ENCODE data around the gene RPL27A. TPM values are rescaled to one million over a fixed set of nuclear protein-coding genes. Genes with fewer than 3 reads are reported as not detected.

RPL27A gene
- total RNA-seq, 2 experiments from 2014 or later = 716 to 768 TPM

- ATAC-seq (no peak), DNase-seq (no peak)
- CTCF ChIA-PET = no interaction called here
- POLR2A ChIA-PET = no interaction called here
- no peaks in the 10 kb centered on the region for H3K36me3 Mint-ChIP-seq (ENCODE audit: low read depth)
- no peak overlapping the region for H3K4me3 Mint-ChIP-seq
- no peaks in the 10 kb centered on the region for H3K27me3 Mint-ChIP-seq (ENCODE audit: low read depth)
- no peaks in the 10 kb centered on the region for H3K9me3 Mint-ChIP-seq (ENCODE audit: insufficient read depth)
- H3K4me1 Mint-ChIP-seq (ENCODE audit: low read depth) = peaks cover 4% of the 10 kb centered on the region
- H3K27ac Mint-ChIP-seq = no peak overlapping the region
Measured at GRCh38 chr11:8705146-8705545, 22.6 kb downstream of the RPL27A start.

DNA sequence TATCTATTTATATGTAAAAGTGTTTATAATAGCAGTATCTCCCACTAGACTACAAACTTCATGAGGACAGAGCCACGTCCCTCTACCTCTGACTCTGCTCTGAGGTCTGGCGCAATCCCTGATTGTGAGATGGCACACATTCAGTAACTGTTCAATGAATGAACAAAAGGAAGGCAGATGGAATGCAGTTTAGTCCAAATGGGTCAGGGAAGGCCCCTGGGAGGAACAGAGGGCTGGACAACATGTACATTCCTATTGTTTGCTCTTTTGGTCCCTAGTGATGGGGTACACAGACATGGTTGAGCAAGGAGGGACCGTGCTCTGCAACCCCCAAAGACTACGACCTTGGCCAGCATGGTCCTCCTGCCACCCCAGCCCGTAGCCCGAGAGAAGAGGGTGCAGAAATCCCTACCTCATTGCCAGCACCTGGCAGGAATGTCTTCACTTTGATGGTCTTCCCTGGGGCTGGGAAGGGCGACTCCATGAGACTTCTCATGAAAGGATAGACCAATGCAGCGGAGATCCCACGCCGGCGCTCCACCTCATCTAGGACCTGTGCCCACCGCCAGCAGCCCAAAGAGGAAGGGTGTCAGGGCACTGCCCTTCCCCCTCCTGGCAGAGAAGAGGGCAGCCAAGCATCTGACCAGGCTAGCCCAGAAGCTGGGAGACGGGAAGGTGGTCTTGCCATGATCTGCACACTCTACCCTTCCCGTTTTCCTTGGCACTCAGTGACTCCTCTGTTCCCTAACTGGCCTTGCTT is 24.3 kb downstream of the RPL27A start:
- H3K4me1 Mint-ChIP-seq (ENCODE audit: low read depth) = peaks cover 4% of the 10 kb centered on the region
- H3K27me3 Mint-ChIP-seq (ENCODE audit: low read depth) = no peaks in the 10 kb centered on the region
- ATAC-seq = no peak
- H3K9me3 Mint-ChIP-seq (ENCODE audit: insufficient read depth) = no peaks in the 10 kb centered on the region
- ChIA-PET POLR2A (no interaction called here), CTCF (no interaction called here)
- no peak for DNase-seq
- no peaks in the 10 kb centered on the region for H3K36me3 Mint-ChIP-seq (ENCODE audit: low read depth)
- no peak overlapping the region for H3K27ac Mint-ChIP-seq
- H3K4me3 Mint-ChIP-seq = no peak overlapping the region

GRCh38 chr11:8707541-8708191 is 25.1 kb downstream of the RPL27A start:
- no peaks in the 10 kb centered on the region for H3K36me3 Mint-ChIP-seq (ENCODE audit: low read depth)
- ChIA-PET POLR2A (no interaction called here), CTCF (no interaction called here)
- H3K27me3 Mint-ChIP-seq (ENCODE audit: low read depth) = no peaks in the 10 kb centered on the region
- H3K4me3 Mint-ChIP-seq = no peak overlapping the region
- H3K9me3 Mint-ChIP-seq (ENCODE audit: insufficient read depth) = no peaks in the 10 kb centered on the region
- DNase-seq (no peak), ATAC-seq (no peak)
- H3K27ac Mint-ChIP-seq = no peak overlapping the region
- H3K4me1 Mint-ChIP-seq (ENCODE audit: low read depth) = peaks cover 4% of the 10 kb centered on the region

DNA sequence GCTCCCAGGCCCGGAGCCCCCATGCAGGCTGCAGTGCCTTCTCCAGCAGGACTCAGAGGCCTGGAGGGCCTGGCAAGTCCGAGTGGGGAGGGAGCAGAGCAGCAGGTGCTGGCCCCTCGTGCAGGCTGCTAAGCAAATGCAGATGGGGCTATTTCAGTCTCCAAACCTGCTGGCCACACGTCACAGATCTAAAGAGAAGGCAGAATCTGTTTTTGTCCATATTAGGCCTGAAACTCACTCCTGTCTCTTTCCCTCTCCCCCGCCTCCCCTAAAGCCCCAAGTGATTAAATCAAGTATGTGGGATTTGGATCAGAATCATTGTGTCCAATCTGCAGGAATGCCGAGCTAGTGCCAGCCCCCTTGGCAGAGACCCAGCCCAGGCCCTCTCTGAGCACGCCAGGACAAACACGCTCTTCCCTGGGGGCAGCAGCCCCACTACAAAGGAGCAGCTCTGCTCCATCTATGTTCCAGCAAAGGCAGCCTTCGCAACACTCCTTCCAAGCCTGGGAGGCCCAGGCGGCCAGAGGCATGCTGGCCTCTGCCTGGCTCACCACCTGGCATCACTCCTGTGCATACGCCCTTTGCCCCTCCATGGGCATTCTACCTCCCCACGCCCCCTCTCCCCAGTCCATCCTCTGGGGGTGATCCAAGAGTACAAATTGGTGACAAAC is 26.5 kb downstream of the RPL27A start:
- ATAC-seq (no peak), DNase-seq (no peak)
- Mint-ChIP-seq H3K4me3 (no peak overlapping the region), H3K27ac (no peak overlapping the region), H3K9me3 (ENCODE audit: insufficient read depth) (no peaks in the 10 kb centered on the region), H3K27me3 (ENCODE audit: low read depth) (no peaks in the 10 kb centered on the region), H3K4me1 (ENCODE audit: low read depth) (peaks cover 4% of the 10 kb centered on the region), H3K36me3 (ENCODE audit: low read depth) (no peaks in the 10 kb centered on the region)
- POLR2A ChIA-PET = no interaction called here
- CTCF ChIA-PET = no interaction called here

DNA sequence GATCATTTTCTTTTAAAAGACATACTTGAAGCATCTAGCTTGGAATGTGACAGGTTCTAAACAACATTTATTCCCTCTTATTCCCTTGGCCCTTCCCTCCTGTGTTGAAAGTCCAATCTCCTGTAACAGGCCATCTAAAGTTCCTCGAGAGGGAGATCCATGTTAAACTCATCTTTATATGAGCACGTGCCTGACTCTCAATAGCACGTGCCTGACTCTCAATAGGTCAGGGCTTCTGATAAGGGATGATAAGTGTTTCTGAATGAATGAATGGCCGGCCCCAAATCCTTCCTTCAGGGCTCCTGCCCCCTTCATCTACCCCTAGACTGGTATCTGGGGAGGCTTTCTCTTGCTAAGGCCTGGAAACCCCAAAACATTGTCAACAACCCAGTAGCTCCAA is 27.2 kb downstream of the RPL27A start:
- peaks cover 4% of the 10 kb centered on the region for H3K4me1 Mint-ChIP-seq (ENCODE audit: low read depth)
- H3K36me3 Mint-ChIP-seq (ENCODE audit: low read depth) = no peaks in the 10 kb centered on the region
- no peaks in the 10 kb centered on the region for H3K27me3 Mint-ChIP-seq (ENCODE audit: low read depth)
- no peak for DNase-seq
- ChIA-PET POLR2A (no interaction called here), CTCF (no interaction called here)
- no peak overlapping the region for H3K4me3 Mint-ChIP-seq
- ATAC-seq = no peak
- no peak overlapping the region for H3K27ac Mint-ChIP-seq
- no peaks in the 10 kb centered on the region for H3K9me3 Mint-ChIP-seq (ENCODE audit: insufficient read depth)

- Mint-ChIP-seq H3K9me3 (ENCODE audit: insufficient read depth) (no peaks in the 10 kb centered on the region), H3K4me1 (ENCODE audit: low read depth) (no peaks in the 10 kb centered on the region), H3K27ac (no peak overlapping the region), H3K27me3 (ENCODE audit: low read depth) (no peaks in the 10 kb centered on the region), H3K4me3 (no peak overlapping the region), H3K36me3 (ENCODE audit: low read depth) (no peaks in the 10 kb centered on the region)
- DNase-seq (no peak), ATAC-seq (no peak)
- POLR2A ChIA-PET = no interaction called here
- CTCF ChIA-PET = no interaction called here
Measured at GRCh38 chr11:8711895-8712442, 29.4 kb downstream of the RPL27A start.

DNA sequence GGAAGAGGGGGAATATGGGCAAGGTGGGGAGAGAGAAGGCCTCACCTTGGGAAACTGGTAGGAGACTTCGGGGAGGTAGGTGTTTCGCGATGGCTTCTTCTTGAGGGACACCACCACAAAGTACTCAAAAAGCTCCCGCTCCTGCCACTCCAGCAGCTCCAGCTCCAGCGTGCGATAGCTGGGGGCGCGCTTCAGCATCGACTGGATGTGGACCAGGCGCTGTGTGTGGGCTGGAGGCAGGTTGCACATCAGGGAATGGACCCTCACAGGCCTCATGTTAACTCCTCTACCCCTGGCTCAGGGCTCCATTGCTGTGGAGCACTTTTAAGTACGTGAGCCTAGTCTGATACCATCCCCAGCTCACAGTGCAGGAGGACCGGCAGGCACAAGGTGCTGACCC is 29.9 kb downstream of the RPL27A start:
- ChIA-PET POLR2A (no interaction called here), CTCF (no interaction called here)
- Mint-ChIP-seq H3K27me3 (ENCODE audit: low read depth) (no peaks in the 10 kb centered on the region), H3K4me1 (ENCODE audit: low read depth) (peaks cover 5% of the 10 kb centered on the region), H3K36me3 (ENCODE audit: low read depth) (no peaks in the 10 kb centered on the region), H3K9me3 (ENCODE audit: insufficient read depth) (no peaks in the 10 kb centered on the region), H3K27ac (no peak overlapping the region), H3K4me3 (no peak overlapping the region)
- ATAC-seq (no peak), DNase-seq (no peak)

DNA sequence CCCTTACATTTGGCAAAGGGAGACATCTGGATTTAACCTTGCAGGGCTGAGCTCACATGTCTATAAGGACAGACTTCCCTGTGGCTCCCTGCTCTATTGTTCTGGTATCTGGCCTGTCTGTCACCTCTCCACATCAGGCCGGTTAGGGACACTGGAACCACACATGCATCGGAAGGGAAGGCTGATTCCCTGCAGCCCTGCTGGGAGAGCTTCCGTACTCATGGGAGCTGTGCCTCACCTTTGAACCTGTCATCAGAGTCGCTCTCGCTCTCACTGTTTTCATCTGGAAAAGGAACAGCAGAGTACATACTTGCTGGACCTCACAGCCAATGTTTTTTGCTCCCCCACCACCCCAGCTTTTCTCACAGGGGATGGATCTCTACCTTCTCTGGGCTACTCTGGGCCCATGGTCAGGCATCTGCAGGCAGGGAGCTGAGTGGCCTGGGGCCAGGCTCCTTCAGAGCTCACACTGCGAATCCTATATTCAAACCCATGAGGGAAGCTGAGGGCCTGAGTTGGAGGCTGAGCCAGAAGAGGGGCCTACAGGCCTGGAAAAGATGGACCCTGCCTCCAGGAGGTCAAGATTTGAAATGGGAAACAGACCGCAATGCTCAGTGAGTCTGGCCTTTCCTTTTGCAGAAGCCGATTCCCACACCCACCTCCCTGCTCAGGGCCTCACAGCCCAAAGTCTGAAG is 31.3 kb downstream of the RPL27A start:
- ChIA-PET CTCF (no interaction called here), POLR2A (no interaction called here)
- DNase-seq (no peak), ATAC-seq (no peak)
- peaks cover 7% of the 10 kb centered on the region for H3K4me1 Mint-ChIP-seq (ENCODE audit: low read depth)
- H3K9me3 Mint-ChIP-seq (ENCODE audit: insufficient read depth) = no peaks in the 10 kb centered on the region
- H3K27me3 Mint-ChIP-seq (ENCODE audit: low read depth) = no peaks in the 10 kb centered on the region
- no peaks in the 10 kb centered on the region for H3K36me3 Mint-ChIP-seq (ENCODE audit: low read depth)
- H3K4me3 Mint-ChIP-seq = no peak overlapping the region
- no peak overlapping the region for H3K27ac Mint-ChIP-seq

- H3K4me1 Mint-ChIP-seq (ENCODE audit: low read depth) = peaks cover 7% of the 10 kb centered on the region
- no peaks in the 10 kb centered on the region for H3K27me3 Mint-ChIP-seq (ENCODE audit: low read depth)
- H3K4me3 Mint-ChIP-seq = no peak overlapping the region
- no peaks in the 10 kb centered on the region for H3K9me3 Mint-ChIP-seq (ENCODE audit: insufficient read depth)
- ChIA-PET CTCF (interaction anchor here (0.7 kb wide), 1 partner anchor 97 kb away, joined by 3 read pairs; no protein-coding TSS in a partner anchor), POLR2A (no interaction called here)
- no peaks in the 10 kb centered on the region for H3K36me3 Mint-ChIP-seq (ENCODE audit: low read depth)
- ATAC-seq (no peak), DNase-seq (no peak)
- no peak overlapping the region for H3K27ac Mint-ChIP-seq
Measured at GRCh38 chr11:8714622-8715225, 32.1 kb downstream of the RPL27A start.

DNA sequence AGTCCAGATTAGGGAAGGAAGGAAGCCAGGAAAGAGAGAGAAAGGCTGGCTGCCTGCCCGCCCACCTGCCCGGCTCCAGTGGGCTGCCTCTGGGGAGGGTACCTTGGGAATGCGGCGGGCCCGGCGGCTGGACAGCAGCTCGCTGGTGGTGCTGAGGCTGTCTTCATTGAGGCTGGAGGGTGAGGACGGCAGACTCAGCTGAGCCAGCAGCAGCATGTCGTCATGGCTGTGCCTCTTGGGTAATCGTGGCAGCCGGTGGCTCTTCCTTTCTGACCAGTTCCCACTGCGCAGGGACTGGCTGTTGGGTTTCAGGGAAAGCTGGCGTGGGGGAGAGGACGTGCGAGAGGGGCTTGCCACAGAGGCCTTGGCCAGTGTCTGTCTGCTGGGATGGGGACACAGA is 32.9 kb downstream of the RPL27A start:
- Mint-ChIP-seq H3K4me3 (no peak overlapping the region), H3K36me3 (ENCODE audit: low read depth) (no peaks in the 10 kb centered on the region), H3K4me1 (ENCODE audit: low read depth) (peaks cover 7% of the 10 kb centered on the region), H3K27me3 (ENCODE audit: low read depth) (peaks cover 3% of the 10 kb centered on the region), H3K9me3 (ENCODE audit: insufficient read depth) (no peaks in the 10 kb centered on the region), H3K27ac (no peak overlapping the region)
- no peak for DNase-seq
- ChIA-PET POLR2A (no interaction called here), CTCF (no interaction called here)
- ATAC-seq = no peak

DNA sequence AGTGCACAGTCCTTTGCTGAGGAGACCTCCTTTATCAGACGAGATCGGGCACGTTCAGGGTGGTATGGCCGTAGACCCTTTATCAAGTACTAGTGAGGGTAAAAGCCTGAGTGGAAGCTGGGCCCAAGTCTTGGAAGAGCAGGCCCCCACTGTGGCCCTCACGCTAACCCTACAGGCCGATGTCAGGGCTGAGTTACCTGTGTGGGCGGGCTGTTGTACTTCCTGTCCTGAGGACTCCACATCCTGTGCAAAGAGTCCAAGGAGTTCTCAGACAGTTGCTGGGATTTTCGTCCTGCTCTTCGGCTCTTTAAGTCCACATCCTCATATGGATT is 34.9 kb downstream of the RPL27A start:
- DNase-seq = no peak
- ATAC-seq = no peak
- peaks cover 7% of the 10 kb centered on the region for H3K4me1 Mint-ChIP-seq (ENCODE audit: low read depth)
- no peaks in the 10 kb centered on the region for H3K9me3 Mint-ChIP-seq (ENCODE audit: insufficient read depth)
- no peak overlapping the region for H3K27ac Mint-ChIP-seq
- no peak overlapping the region for H3K4me3 Mint-ChIP-seq
- H3K27me3 Mint-ChIP-seq (ENCODE audit: low read depth) = peaks cover 6% of the 10 kb centered on the region
- H3K36me3 Mint-ChIP-seq (ENCODE audit: low read depth) = no peaks in the 10 kb centered on the region
- CTCF ChIA-PET = no interaction called here
- POLR2A ChIA-PET = no interaction called here
